ENCODE measurements around the gene NACA. TPM values are rescaled to one million over a fixed set of nuclear protein-coding genes. Genes with fewer than 3 reads are reported as not detected.
A peak's percentile ranks its signal among the peaks of the same experiment; 100 is the strongest.

Gene NACA
- total and polyA plus RNA-seq, 2 of the 13 experiments (the other 11 are each of a cell fraction or from before 2014, with no cell fraction given), result 799 to 1,700 TPM

- peaks cover 16% of the 10 kb centered on the region for H3K9me3 ChIP-seq (ENCODE audit: low read length)
- no peaks in the 10 kb centered on the region for H3K79me2 ChIP-seq (ENCODE audit: insufficient read depth, low read length)
- peak overlapping the region; percentile 79 for H3K27ac ChIP-seq (ENCODE audit: extremely low read length, insufficient read depth, low read length)
- FAIRE-seq (no peak), ATAC-seq (no peak; the same call in 2 of the 3 replicates), DNase-seq (ENCODE audit: low spot score) (no peak)
- no peaks in the 10 kb centered on the region for H4K20me1 ChIP-seq (ENCODE audit: insufficient read depth, low read length)
- WGBS (ENCODE audit: low lambda C conversion rate), result 29% methylated on average over 3 of the region's 3 CpGs
- no peaks in the 10 kb centered on the region for H3K36me3 ChIP-seq (replicated peaks in 1 of 2; ENCODE audit: control insufficient read depth in 1 of 2, insufficient read depth in 2 of 2, low read length in 2 of 2)
- H2AFZ ChIP-seq (ENCODE audit: low read length), result no peak overlapping the region
- H3K4me1 ChIP-seq (ENCODE audit: insufficient read depth, low read length), result peaks cover 61% of the 10 kb centered on the region
- no peak overlapping the region for H3K9ac ChIP-seq (ENCODE audit: insufficient read depth, low read depth, low read length)
- ChIA-PET POLR2A (interaction anchor here (0.9 to 2.0 kb wide), 4 partner anchors 34 to 353 kb away, joined by 3 to 15 read pairs (median 5); partner anchors contain the start of genes NACA and PTGES3), CTCF (ENCODE audit: low intra/inter-chr PET ratio, low total read pairs) (no interaction called here)
- intact Hi-C loops (cut with micrococcal nuclease; ENCODE audit: unreplicated experiment), result loop anchor here (10.0 kb wide), 1 partner anchor 696 kb away; the partner anchor contains the start of genes GLI1 and INHBE
- H3K27me3 ChIP-seq (ENCODE audit: control insufficient read depth in 1 of 2, insufficient read depth in 2 of 2, low read length in 2 of 2), result no peaks in the 10 kb centered on the region
- in situ Hi-C loops (cut with HindIII; ENCODE audit: extremely low pct_ligation_motif_present, low pct_unique_long_range_greater_than_20kb), result loop anchor here (5.0 kb wide), 1 partner anchor 229 kb away; no protein-coding TSS in a partner anchor
- BruUV-seq (replicated peaks), result no TSS peak
- peak overlapping the region; percentile 60 for H3K4me2 ChIP-seq (ENCODE audit: low read depth, low read length)
- H3K4me3 ChIP-seq (replicated peaks in 1 of 3; ENCODE audit: insufficient read depth in 1 of 3, low read depth in 2 of 3, low read length in 3 of 3), result peak overlapping the region in 1 of 3 experiments; percentile 25; a peak in 1 of 6 replicates
- TF ChIP-seq HOMEZ (CRISPR knock-in tag; IDR thresholded peaks at IDR 0.05; ENCODE audit: low read depth) (no peak), KLF12 (CRISPR knock-in tag; IDR thresholded peaks at IDR 0.05; ENCODE audit: borderline replicate concordance) (no peak), ZMYM4 (CRISPR knock-in tag; IDR thresholded peaks at IDR 0.05) (no peak), KDM5A (IDR thresholded peaks at IDR 0.05; ENCODE audit: borderline replicate concordance, low read length) (peak; percentile 63; the same call in 1 of the 2 replicates), ZNF777 (CRISPR knock-in tag; IDR thresholded peaks at IDR 0.05) (no peak), THAP11 (CRISPR knock-in tag; IDR thresholded peaks at IDR 0.05) (no peak; the same call in 1 of the 2 replicates), TOE1 (CRISPR knock-in tag; IDR thresholded peaks at IDR 0.05) (no peak), MAFK (conservative IDR thresholded peaks at IDR 0.05 in 1 of 2, IDR thresholded peaks at IDR 0.05 in 1 of 2; ENCODE audit: low read length in 2 of 2) (peak in 1 of 2 experiments; percentile 47; a peak in 1 of 4 replicates), ZNF263 (CRISPR knock-in tag; IDR thresholded peaks at IDR 0.05) (no peak), ZBTB7B (CRISPR knock-in tag; IDR thresholded peaks at IDR 0.05) (no peak), ZNF891 (CRISPR knock-in tag; IDR thresholded peaks at IDR 0.05) (no peak), PRPF4 (IDR thresholded peaks at IDR 0.05; ENCODE audit: low read depth, low read length, poor library complexity, severe bottlenecking) (no peak), ZNF430 (CRISPR knock-in tag; IDR thresholded peaks at IDR 0.05) (no peak), GATA4 (IDR thresholded peaks at IDR 0.05; ENCODE audit: borderline replicate concordance, low read depth) (no peak), ELK4 (CRISPR knock-in tag; IDR thresholded peaks at IDR 0.05; ENCODE audit: borderline replicate concordance) (no peak), ZNF138 (CRISPR knock-in tag; IDR thresholded peaks at IDR 0.05; ENCODE audit: low read depth) (no peak)
These were observed 33.7 kb upstream of the NACA start for GRCh38 chr12:56758728-56759262.
